Measurements from ENCODE around the gene CORO1C.
A peak's percentile ranks its signal among the peaks of the same experiment; 100 is the strongest.
"Not testable (repeated sequence)": the region's sequence is repeated elsewhere in the genome, so short reads cannot be mapped to it uniquely, and the experiment has no call there.

Gene CORO1C

GRCh38 chr12:108753976-108754375 lies 22.7 kb upstream of the CORO1C start:
- DNase-seq, result no peak

- DNase-seq, result no peak
These were observed 21.1 kb upstream of the CORO1C start for GRCh38 chr12:108752387-108752786.

GRCh38 chr12:108751821-108752220 lies 20.5 kb upstream of the CORO1C start:
- peak; percentile 40 for DNase-seq

- not testable (repeated sequence) for DNase-seq
These were observed 19.7 kb upstream of the CORO1C start for GRCh38 chr12:108751003-108751402.

GRCh38 chr12:108750526-108750925 lies 19.2 kb upstream of the CORO1C start:
- DNase-seq, result no peak

GRCh38 chr12:108747563-108747962 lies 16.2 kb upstream of the CORO1C start:
- DNase-seq, result no peak

GRCh38 chr12:108745641-108746040 lies 14.3 kb upstream of the CORO1C start:
- no peak for DNase-seq

- DNase-seq, result no peak
These were observed 12.9 kb upstream of the CORO1C start for GRCh38 chr12:108744021-108744897.

- no peak for DNase-seq
These were observed 6.9 kb upstream of the CORO1C start for GRCh38 chr12:108738170-108738569.

- no peak for DNase-seq
These were observed 4.5 kb upstream of the CORO1C start for GRCh38 chr12:108735855-108736254.

GRCh38 chr12:108734200-108734906 lies 3.0 kb upstream of the CORO1C start:
- DNase-seq, result peak; percentile 95

- not testable (repeated sequence) for DNase-seq
These were observed 1.9 kb upstream of the CORO1C start for GRCh38 chr12:108733230-108733531.

GRCh38 chr12:108732489-108733229 lies 1.3 kb upstream of the CORO1C start:
- DNase-seq, result no peak

GRCh38 chr12:108731866-108732461 lies 646 bp upstream of the CORO1C start:
- DNase-seq, result peak; percentile 96

- peak; percentile 87 for DNase-seq
These were observed 783 bp downstream of the CORO1C start for GRCh38 chr12:108730365-108731104.

- peak; percentile 64 for DNase-seq
These were observed 1.5 kb downstream of the CORO1C start for GRCh38 chr12:108729612-108730364.

- DNase-seq, result peak; percentile 46
These were observed 2.3 kb downstream of the CORO1C start for GRCh38 chr12:108728820-108729611.

- no peak for DNase-seq
These were observed 3.2 kb downstream of the CORO1C start for GRCh38 chr12:108727868-108728735.

- DNase-seq, result no peak
These were observed 4.2 kb downstream of the CORO1C start for GRCh38 chr12:108727161-108727560.

GRCh38 chr12:108724890-108725151 lies 6.5 kb downstream of the CORO1C start:
- no peak for DNase-seq
